ENCODE results near the gene PCDH19.

DNA sequence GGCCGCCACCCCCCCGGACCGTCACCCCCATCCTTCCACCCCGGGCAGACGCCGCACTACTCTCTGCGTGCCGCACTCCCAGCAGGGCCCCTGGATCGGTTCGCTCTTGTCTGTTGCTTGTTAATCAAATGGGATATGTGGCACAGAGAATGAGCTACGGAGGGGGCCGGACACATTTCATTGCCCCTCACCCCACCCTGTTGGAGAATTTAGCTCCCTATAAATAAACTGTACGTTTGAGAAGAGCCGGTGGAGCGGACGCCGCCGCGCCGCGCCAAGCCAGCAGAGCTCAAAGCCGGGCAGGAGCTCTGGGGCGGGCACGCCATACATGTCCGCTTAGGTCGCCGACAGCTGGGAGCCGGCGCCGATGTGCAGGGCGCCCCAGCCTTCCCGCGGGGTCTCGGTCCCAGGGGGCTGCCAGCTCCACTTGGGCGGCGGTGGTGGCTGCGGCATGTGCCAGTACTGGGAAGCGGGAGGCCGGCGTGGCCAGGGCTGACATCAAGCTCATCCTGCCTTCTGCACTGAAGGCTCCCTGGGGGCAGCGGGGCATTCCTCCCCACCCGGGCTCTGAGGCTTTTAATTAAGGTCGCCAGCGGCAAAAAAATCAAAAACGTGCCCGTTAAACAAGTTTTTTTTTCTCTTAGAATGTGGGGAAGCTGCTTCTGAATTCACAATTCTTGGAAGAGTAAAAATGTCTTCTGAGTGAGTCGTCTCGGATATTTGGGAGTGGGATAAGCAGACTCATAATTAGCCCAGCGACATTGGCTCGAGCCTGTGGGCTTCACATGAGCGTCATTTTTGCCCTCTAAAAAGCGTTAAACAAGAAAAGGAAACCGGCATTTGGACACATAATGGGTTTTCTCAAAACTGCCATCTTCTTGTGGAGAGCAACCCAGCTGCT, 1.1 kb upstream of the PCDH19 start:
- TF ChIP-seq, protein P1, sequence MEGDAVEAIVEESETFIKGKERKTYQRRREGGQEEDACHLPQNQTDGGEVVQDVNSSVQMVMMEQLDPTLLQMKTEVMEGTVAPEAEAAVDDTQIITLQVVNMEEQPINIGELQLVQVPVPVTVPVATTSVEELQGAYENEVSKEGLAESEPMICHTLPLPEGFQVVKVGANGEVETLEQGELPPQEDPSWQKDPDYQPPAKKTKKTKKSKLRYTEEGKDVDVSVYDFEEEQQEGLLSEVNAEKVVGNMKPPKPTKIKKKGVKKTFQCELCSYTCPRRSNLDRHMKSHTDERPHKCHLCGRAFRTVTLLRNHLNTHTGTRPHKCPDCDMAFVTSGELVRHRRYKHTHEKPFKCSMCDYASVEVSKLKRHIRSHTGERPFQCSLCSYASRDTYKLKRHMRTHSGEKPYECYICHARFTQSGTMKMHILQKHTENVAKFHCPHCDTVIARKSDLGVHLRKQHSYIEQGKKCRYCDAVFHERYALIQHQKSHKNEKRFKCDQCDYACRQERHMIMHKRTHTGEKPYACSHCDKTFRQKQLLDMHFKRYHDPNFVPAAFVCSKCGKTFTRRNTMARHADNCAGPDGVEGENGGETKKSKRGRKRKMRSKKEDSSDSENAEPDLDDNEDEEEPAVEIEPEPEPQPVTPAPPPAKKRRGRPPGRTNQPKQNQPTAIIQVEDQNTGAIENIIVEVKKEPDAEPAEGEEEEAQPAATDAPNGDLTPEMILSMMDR (IDR thresholded peaks at IDR 0.05; ENCODE audit: poor library complexity, severe bottlenecking) = no peak
- TF ChIP-seq EP300 (conservative IDR thresholded peaks at IDR 0.05; ENCODE audit: poor library complexity, severe bottlenecking) (no peak), EZH2 (IDR thresholded peaks at IDR 0.05; ENCODE audit: borderline replicate concordance, insufficient read depth, low read length, poor library complexity, severe bottlenecking) (no peak), POLR2AphosphoS5 (IDR thresholded peaks at IDR 0.05) (no peak), TAF1 (IDR thresholded peaks at IDR 0.05; ENCODE audit: low read depth) (no peak)
- TF ChIP-seq, protein P2, sequence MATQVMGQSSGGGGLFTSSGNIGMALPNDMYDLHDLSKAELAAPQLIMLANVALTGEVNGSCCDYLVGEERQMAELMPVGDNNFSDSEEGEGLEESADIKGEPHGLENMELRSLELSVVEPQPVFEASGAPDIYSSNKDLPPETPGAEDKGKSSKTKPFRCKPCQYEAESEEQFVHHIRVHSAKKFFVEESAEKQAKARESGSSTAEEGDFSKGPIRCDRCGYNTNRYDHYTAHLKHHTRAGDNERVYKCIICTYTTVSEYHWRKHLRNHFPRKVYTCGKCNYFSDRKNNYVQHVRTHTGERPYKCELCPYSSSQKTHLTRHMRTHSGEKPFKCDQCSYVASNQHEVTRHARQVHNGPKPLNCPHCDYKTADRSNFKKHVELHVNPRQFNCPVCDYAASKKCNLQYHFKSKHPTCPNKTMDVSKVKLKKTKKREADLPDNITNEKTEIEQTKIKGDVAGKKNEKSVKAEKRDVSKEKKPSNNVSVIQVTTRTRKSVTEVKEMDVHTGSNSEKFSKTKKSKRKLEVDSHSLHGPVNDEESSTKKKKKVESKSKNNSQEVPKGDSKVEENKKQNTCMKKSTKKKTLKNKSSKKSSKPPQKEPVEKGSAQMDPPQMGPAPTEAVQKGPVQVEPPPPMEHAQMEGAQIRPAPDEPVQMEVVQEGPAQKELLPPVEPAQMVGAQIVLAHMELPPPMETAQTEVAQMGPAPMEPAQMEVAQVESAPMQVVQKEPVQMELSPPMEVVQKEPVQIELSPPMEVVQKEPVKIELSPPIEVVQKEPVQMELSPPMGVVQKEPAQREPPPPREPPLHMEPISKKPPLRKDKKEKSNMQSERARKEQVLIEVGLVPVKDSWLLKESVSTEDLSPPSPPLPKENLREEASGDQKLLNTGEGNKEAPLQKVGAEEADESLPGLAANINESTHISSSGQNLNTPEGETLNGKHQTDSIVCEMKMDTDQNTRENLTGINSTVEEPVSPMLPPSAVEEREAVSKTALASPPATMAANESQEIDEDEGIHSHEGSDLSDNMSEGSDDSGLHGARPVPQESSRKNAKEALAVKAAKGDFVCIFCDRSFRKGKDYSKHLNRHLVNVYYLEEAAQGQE (IDR thresholded peaks at IDR 0.05; ENCODE audit: borderline replicate concordance) = no peak

Data from neural cell (in vitro differentiated cells).